GM12878 (cell line): ENCODE measurements around the gene PUDP.

ENCODE experiments used
- CREM ChIP-seq: IDR thresholded peaks from 2 replicates; pipeline ENCODE4 v1.6.1; 2014; ENCODE audit warnings: antibody characterized with exemption, low read depth
- POLR2AphosphoS5 ChIP-seq: IDR thresholded peaks from 2 replicates; pipeline ENCODE4 v1.6.1; 2011; ENCODE audit warnings: mild to moderate bottlenecking, low read length, inconsistent platforms
- TF ChIP-seq, protein P1 (sequence below): IDR thresholded peaks from 2 replicates; pipeline ENCODE4 v1.6.1; 2011; ENCODE audit warnings: mild to moderate bottlenecking, low read depth, low read length, moderate library complexity; ENCODE audit not compliant: insufficient replicate concordance
- TF ChIP-seq, protein P2 (sequence below): IDR thresholded peaks from 2 replicates; pipeline ENCODE4 v1.6.1; 2012; ENCODE audit warnings: low read depth, low read length, improper control_type of control experiment

DNA sequence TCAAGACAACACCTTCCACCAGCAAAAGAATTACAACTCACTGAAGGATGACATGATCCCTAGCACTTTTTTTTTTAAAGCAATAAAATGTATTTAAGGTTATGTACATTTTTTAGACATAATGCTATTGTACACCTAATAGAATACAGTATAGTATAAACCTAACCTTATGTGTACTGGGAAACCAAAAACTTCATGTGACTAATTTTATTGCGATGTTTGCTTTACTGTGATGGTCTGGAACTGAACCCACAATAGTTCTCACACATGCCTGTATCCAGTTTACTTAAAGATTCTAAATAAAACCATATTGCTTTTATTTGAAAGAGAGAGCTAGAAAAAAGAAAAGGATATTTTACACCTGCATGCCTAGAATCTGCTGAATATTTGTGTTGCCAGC is 4.9 kb downstream of the PUDP start:
- TF ChIP-seq CREM, result no peak
- no peak for TF ChIP-seq POLR2AphosphoS5
- TF ChIP-seq, protein P1, sequence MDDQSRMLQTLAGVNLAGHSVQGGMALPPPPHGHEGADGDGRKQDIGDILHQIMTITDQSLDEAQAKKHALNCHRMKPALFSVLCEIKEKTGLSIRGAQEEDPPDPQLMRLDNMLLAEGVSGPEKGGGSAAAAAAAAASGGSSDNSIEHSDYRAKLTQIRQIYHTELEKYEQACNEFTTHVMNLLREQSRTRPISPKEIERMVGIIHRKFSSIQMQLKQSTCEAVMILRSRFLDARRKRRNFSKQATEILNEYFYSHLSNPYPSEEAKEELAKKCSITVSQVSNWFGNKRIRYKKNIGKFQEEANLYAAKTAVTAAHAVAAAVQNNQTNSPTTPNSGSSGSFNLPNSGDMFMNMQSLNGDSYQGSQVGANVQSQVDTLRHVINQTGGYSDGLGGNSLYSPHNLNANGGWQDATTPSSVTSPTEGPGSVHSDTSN, result no peak
- TF ChIP-seq, protein P2, sequence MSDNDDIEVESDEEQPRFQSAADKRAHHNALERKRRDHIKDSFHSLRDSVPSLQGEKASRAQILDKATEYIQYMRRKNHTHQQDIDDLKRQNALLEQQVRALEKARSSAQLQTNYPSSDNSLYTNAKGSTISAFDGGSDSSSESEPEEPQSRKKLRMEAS, result no peak
